T-helper 2 cell (primary cell): ENCODE data around the gene PTGER2.
A peak's percentile ranks its signal among the peaks of the same experiment; 100 is the strongest.

Source experiments
- DNase-seq, 5 experiments: peaks; one replicate each; pipeline versions ENCODE4 v3.0.0 to v3.0.0-alpha.2; 2012 to 2022

The PTGER2 gene

GRCh38 chr14:52342849-52343596, 28.9 kb downstream of the PTGER2 start:
- no peak for DNase-seq

- DNase-seq: no peak
These were observed 32.7 kb downstream of the PTGER2 start for GRCh38 chr14:52346778-52347177.

GRCh38 chr14:52348279-52348678, 34.2 kb downstream of the PTGER2 start:
- DNase-seq: no peak

DNA sequence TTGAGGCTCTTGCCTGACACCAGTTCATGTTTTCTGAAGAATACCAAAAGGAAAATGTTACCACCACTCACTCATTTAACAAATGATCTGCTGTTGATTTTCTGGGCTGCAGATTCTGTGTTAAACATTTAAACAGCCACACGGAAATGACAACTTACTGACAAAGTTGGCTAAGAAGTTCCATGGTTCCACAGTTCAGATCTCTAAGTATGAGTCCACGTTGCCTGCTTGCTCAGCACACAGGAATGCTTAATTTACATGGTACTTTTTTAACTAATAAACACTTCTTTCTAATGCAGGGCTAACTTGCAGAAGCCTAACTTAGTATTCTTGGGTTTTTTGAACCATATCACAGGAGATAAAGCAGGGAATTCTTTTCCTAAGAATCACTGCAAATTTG, 34.7 kb downstream of the PTGER2 start:
- no peak for DNase-seq

DNA sequence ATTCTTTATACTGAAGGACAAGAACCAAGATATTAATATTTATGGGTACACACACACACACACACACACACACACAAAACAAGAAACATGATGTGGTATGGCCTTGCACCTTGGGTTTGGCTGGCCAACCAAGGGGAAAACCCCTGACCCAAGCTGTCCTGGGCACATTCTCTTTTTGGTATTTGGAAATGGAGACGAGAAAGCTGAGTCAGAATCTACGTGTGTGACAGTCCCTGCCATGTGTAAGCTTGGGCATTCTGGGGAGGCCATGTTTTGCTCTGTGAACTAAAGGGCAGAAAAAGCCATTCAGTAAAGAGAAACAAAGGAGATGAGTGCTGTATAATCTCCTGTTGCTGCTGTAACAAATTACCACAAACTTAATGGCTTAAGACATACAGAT, 35.6 kb downstream of the PTGER2 start:
- DNase-seq: no peak

DNA sequence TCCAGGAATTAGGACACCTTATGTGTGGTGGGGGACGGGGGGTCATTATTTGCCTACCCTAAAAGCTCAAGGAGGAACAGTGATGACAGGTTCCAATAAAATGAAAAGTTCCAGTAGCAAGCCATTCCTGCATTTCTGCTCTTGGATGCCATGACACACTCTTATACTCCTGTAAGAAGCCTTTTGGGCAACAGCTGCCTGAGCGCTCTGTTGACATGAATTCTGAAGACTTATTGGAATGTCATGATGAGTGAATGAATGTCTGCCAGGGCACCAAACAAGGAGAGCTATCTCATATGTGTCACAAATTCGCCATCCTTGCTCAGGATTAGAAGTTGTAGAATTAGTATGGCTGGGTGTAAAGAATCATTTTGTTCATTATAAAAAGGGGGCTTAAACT, 36.3 kb downstream of the PTGER2 start:
- DNase-seq: no peak

DNA sequence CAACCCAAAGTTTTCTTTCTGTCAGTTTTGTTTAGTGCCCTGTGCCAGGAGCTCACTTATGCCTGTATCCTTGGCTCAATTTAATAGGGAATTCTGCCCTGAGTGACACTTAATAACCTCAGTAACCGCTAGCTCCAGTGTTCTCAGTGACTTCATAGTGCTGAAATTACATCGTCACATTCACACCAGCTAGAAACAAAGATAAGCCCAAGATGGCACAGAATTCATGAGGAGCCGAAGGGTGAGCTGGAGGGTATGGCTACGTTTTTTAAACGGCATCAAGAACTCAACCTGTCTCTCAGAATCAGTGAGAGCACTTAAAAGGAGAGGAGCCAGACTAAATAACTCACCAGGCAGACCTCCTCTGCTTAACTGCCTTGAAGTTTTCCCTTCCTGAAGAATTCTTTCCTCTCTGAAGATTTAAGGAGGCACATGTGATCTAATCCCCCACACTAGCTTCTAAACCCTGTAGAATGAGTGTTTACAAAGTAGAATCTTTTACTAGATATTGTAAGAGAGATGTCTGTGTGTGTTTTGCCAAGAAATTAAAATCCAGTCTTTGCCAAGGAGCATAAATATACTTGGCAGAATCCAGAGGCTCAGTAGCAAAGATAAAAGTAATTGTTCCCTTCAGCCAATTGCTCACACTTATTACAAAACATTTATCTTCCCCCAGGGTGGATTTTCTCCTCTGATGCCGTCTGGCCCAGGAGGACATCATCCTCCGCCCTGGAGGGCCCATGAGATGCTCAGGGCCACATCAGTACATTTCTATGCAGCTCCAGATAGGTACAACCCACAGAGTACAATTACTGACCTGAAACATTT, 37.3 kb downstream of the PTGER2 start:
- DNase-seq: no peak

- DNase-seq: peak in 2 of 5 experiments; percentile 56 to 98
These were observed 38.0 kb downstream of the PTGER2 start for GRCh38 chr14:52352061-52352491.

- DNase-seq: peak in 1 of 5 experiments; percentile 91
These were observed 38.5 kb downstream of the PTGER2 start for GRCh38 chr14:52352569-52352968.

- no peak for DNase-seq
These were observed 40.1 kb downstream of the PTGER2 start for GRCh38 chr14:52354242-52354641.

DNA sequence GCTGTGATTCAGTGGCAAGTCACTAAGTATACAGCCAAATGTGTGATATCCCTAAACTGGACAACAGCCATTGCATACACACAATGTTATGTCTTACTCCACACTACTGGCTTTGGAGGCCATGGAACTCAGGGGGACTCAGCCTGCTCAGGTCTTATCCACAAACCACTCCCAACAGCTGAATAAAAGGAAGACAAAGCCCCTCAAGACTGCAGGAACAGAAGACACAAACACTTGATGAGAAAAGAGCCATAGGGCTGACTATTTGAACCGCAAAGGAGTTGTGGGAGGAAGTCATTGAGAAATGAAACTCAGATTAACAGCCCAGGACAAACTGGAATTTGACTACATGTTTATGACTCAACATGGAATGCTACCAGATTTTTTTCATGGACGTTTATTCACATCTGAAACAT, 40.9 kb downstream of the PTGER2 start:
- no peak for DNase-seq

GRCh38 chr14:52355526-52355925, 41.4 kb downstream of the PTGER2 start:
- no peak for DNase-seq

DNA sequence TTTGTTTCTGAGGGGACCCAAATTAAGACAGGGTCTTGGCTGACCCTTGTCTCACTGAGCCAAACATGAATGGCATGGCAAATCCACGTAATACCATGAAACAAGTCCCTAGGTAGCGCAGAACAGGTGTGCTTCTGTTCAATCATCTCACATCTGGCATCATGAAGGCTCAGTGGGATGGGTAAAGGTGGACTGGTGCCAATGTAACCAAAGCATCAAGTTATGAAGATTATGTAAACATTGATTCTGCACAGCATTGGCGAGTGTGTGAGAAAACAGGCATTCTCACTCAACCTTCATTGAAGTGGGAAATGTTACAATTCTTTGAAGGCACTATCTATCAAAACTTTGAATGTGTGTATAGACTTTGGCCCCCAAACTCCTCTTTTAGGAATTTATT, 41.9 kb downstream of the PTGER2 start:
- no peak for DNase-seq

DNA sequence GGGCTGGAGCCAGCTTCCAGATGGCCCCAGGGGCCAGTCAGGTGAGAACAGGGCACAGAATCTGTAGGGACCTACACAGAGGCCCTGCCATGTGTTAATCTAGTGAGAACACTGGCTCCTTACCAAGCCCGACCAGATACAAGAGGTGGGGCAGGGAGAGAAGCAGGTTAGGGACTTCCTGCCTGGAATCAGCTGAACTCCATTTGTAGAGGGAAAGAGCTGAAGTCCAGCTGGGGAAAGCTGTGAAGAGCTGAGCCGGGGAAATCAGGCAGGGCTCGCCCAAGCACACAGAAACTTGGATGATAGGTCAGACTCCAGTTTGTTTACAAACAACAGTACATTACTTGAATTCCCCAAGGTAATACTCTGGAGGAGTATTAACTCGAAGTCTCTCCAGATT, 46.7 kb downstream of the PTGER2 start:
- DNase-seq: no peak

- DNase-seq: no peak
These were observed 49.1 kb downstream of the PTGER2 start for GRCh38 chr14:52363041-52363704.

GRCh38 chr14:52363961-52364360, 49.8 kb downstream of the PTGER2 start:
- DNase-seq: no peak

GRCh38 chr14:52365071-52365470, 51.0 kb downstream of the PTGER2 start:
- no peak for DNase-seq

GRCh38 chr14:52366796-52367315, 52.7 kb downstream of the PTGER2 start:
- no peak for DNase-seq

DNA sequence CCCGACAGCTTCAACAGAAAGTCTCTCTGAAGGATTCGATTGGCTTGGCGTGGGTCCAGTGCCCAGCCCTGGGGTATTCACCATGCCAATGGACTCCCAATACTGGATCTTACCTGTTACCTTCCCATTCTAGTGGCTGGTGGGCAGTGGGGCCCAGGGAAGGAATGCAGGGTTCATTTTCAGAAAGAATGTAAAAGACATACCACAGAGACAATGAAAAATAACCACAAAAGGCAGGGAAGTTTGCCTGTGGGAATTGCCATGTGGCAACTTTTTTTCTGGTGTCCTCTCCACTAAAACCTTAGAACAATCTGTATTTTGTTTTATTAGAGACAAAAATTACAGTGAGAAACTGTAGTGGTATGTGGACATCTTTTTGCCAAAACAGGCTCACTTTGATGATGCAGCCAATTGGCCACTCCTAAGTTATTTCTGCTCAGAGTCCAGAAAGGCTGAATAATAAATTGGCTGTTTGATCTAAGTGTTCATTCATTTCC, 55.2 kb downstream of the PTGER2 start:
- DNase-seq: no peak

DNA sequence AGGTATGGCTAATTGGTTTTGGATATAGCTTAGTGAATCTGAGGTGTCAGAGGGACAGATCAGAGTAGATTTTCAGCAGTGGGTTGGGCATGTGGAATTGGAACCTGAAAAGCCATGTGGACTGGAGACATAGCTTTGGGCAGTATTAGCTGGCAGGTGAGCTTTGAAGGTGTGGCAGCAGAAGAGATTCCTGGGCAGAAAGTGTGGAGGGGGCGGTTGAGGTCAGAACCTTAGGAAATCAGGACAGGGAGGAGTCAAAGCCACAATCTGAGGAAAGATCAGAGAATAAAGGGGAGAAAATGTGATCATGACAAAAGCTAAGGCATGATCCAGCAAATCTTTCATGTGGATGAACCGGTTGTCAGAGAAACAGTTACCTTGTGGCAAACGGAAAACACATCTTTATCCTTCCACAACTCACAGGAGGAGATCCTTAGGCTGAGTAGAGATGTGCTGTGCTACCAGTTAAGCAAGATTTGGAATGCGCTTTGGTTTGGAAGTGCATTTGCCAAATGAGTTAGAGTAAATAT, 56.4 kb downstream of the PTGER2 start:
- peak in 1 of 5 experiments; percentile 11 for DNase-seq

- DNase-seq: no peak
These were observed 63.8 kb downstream of the PTGER2 start for GRCh38 chr14:52377940-52378339.
